H1 (cell line): ENCODE results near the gene OR4N2. TPM values are rescaled to one million over a fixed set of nuclear protein-coding genes. Genes with fewer than 3 reads are reported as not detected.

Experiments
- CTCF ChIA-PET: fragments of 300-600 bp; sonication (Branson Sonifier 250); formaldehyde crosslinking; loops from one replicate; lab custom pipeline; 2021; ENCODE audit not compliant: partially characterized antibody; lab: Charles Lee
- POLR2A ChIA-PET: fragments of 300-600 bp; sonication (Branson Sonifier 250); formaldehyde crosslinking; loops from one replicate; lab custom pipeline; 2021; ENCODE audit warnings: inconsistent platforms; ENCODE audit not compliant: partially characterized antibody; lab: Charles Lee
- DNase-seq, 2 experiments: peaks; one replicate each; pipeline versions ENCODE4 v3.0.0 to v3.0.0-alpha.2; 2010 to 2022; ENCODE audit warnings: low spot score in 2 of 2, low read depth in 1 of 2, mixed read lengths in 1 of 2
- FAIRE-seq: peaks from 2 replicates; lab custom pipeline; 2011; peaks lifted over from hg19 to GRCh38; lab: Jason Lieb, UNC
- H2AFZ ChIP-seq: 2 replicates; pipeline ENCODE4 v1.8.1; 2012; ENCODE audit warnings: low read length, inconsistent platforms
- H2AK5ac ChIP-seq: 2 replicates; pipeline ENCODE4 v1.6.1; 2013; ENCODE audit warnings: low read depth, low read length
- H2BK120ac ChIP-seq: replicated peaks from 2 replicates; pipeline ENCODE3; 2013; ENCODE audit warnings: low read depth, low read length, inconsistent platforms
- H2BK12ac ChIP-seq: 2 replicates; pipeline ENCODE4 v1.6.1; 2013; ENCODE audit warnings: low read depth, low read length
- H2BK15ac ChIP-seq: 2 replicates; pipeline ENCODE4 v1.6.1; 2013; ENCODE audit warnings: low read length
- H2BK20ac ChIP-seq: 2 replicates; pipeline ENCODE4 v1.6.1; 2013; ENCODE audit warnings: low read length
- H2BK5ac ChIP-seq: 2 replicates; pipeline ENCODE4 v1.6.1; 2013; ENCODE audit warnings: low read depth, low read length
- H3K14ac ChIP-seq: 2 replicates; pipeline ENCODE4 v1.6.1; 2013; ENCODE audit warnings: inconsistent platforms; ENCODE audit not compliant: insufficient read length
- H3K18ac ChIP-seq: 2 replicates; pipeline ENCODE4 v1.6.1; 2013; ENCODE audit warnings: low read length; ENCODE audit errors: extremely low read depth
- H3K23ac ChIP-seq: 2 replicates; pipeline ENCODE4 v1.6.1; 2013; ENCODE audit warnings: inconsistent platforms; ENCODE audit not compliant: insufficient read length
- H3K23me2 ChIP-seq: 2 replicates; pipeline ENCODE4 v1.6.1; 2013; ENCODE audit warnings: low read depth, low read length
- H3K27ac ChIP-seq: 2 replicates; pipeline ENCODE4 v1.6.1; 2011; ENCODE audit warnings: low read depth, low read length, inconsistent platforms
- H3K27me3 ChIP-seq, 4 experiments: replicated peaks in 1 of 4; 1 replicate in 1 of 4; 2 replicates in 3 of 4; pipeline versions ENCODE4 v1.6.1 to v1.8.1; 2011 to 2013; ENCODE audit warnings: low read length in 3 of 4, mild to moderate bottlenecking in 3 of 4, inconsistent platforms in 2 of 4, mixed read lengths in 2 of 4, moderate library complexity in 1 of 4; ENCODE audit not compliant: control insufficient read depth in 3 of 4, insufficient read depth in 3 of 4; ENCODE audit errors: extremely low read depth in 1 of 4
- H3K36me3 ChIP-seq, 4 experiments: 2 replicates each; pipeline versions ENCODE4 v1.6.1 to v1.8.1; 2011 to 2013; ENCODE audit warnings: mild to moderate bottlenecking in 4 of 4, low read length in 3 of 4, moderate library complexity in 2 of 4, control low read depth in 1 of 4, inconsistent platforms in 1 of 4; ENCODE audit not compliant: insufficient read depth in 4 of 4, control insufficient read depth in 2 of 4
- H3K4ac ChIP-seq: replicated peaks from 2 replicates; pipeline ENCODE3; 2013; ENCODE audit warnings: low read length, low read depth, mixed read lengths, inconsistent platforms; ENCODE audit not compliant: insufficient read length
- H3K4me1 ChIP-seq, 4 experiments: replicated peaks in 1 of 4; 1 replicate in 1 of 4; 2 replicates in 3 of 4; pipeline versions ENCODE4 v1.6.1 to v1.8.1; 2011 to 2013; ENCODE audit warnings: low read length in 3 of 4, inconsistent platforms in 2 of 4, mixed read lengths in 1 of 4; ENCODE audit not compliant: insufficient read depth in 4 of 4, control insufficient read depth in 3 of 4
- H3K4me2 ChIP-seq, 2 experiments: 2 replicates each; pipeline versions ENCODE4 v1.6.1 to v1.8.1; 2011 to 2013; ENCODE audit warnings: low read depth in 2 of 2, low read length in 2 of 2, control low read depth in 1 of 2, inconsistent platforms in 1 of 2, mild to moderate bottlenecking in 1 of 2; ENCODE audit not compliant: insufficient read depth in 1 of 2
- H3K4me3 ChIP-seq, 4 experiments: fragments of 200-600, 300-600 bp in 1 of 4; sonication (generic), shearing (Covaris generic), sonication (Bioruptor Twin) in 1 of 4; 2 replicates each; pipeline versions ENCODE4 v1.5.1 to v1.8.1; 2011 to 2016; ENCODE audit warnings: low read length in 4 of 4, low read depth in 3 of 4, control low read depth in 2 of 4, inconsistent platforms in 2 of 4, mild to moderate bottlenecking in 2 of 4, mixed read lengths in 1 of 4, moderate library complexity in 1 of 4; ENCODE audit not compliant: insufficient read depth in 2 of 4; ENCODE audit errors: extremely low read depth in 1 of 4
- H3K56ac ChIP-seq: replicated peaks from 2 replicates; pipeline ENCODE3; 2013; ENCODE audit warnings: low read depth, mild to moderate bottlenecking, mixed read lengths, low read length, inconsistent platforms; ENCODE audit not compliant: insufficient read length
- H3K79me1 ChIP-seq: 2 replicates; pipeline ENCODE4 v1.6.1; 2013; ENCODE audit warnings: low read depth, low read length, control low read depth
- H3K79me2 ChIP-seq, 2 experiments: 2 replicates each; pipeline versions ENCODE4 v1.6.1 to v1.8.1; 2012 to 2013; ENCODE audit warnings: low read length in 2 of 2, mild to moderate bottlenecking in 2 of 2, inconsistent platforms in 1 of 2; ENCODE audit not compliant: insufficient read depth in 2 of 2, control insufficient read depth in 1 of 2
- H3K9ac ChIP-seq, 4 experiments: replicated peaks in 1 of 4; 1 replicate in 1 of 4; 2 replicates in 3 of 4; pipeline versions ENCODE4 v1.6.1 to v1.8.1; 2011 to 2013; ENCODE audit warnings: low read depth in 3 of 4, low read length in 3 of 4, control low read depth in 2 of 4, mild to moderate bottlenecking in 2 of 4, moderate library complexity in 2 of 4, inconsistent platforms in 1 of 4; ENCODE audit errors: extremely low read depth in 1 of 4
- H3K9me3 ChIP-seq, 2 experiments: 2 replicates each; pipeline versions ENCODE4 v1.6.1 to v1.8.1; 2012 to 2013; ENCODE audit warnings: mild to moderate bottlenecking in 2 of 2, moderate library complexity in 2 of 2, control low read depth in 1 of 2, inconsistent platforms in 1 of 2, low read depth in 1 of 2, low read length in 1 of 2, mixed read lengths in 1 of 2; ENCODE audit not compliant: insufficient read depth in 2 of 2
- H4K20me1 ChIP-seq, 2 experiments: replicated peaks in 1 of 2; 2 replicates each; pipeline versions ENCODE3 to v1.8.1; 2011 to 2013; ENCODE audit warnings: inconsistent platforms in 2 of 2, low read length in 2 of 2, mild to moderate bottlenecking in 1 of 2; ENCODE audit not compliant: insufficient read depth in 2 of 2, control insufficient read depth in 1 of 2
- H4K5ac ChIP-seq: 2 replicates; pipeline ENCODE4 v1.6.1; 2013; ENCODE audit warnings: low read length, low read depth, mixed read lengths, inconsistent platforms; ENCODE audit not compliant: insufficient read length
- H4K8ac ChIP-seq: 2 replicates; pipeline ENCODE4 v1.8.0; 2013; ENCODE audit warnings: mild to moderate bottlenecking, moderate library complexity, low read length, inconsistent platforms; ENCODE audit not compliant: insufficient read depth; ENCODE audit errors: extremely low read depth
- H4K91ac ChIP-seq: replicated peaks from 2 replicates; pipeline ENCODE3; 2013; ENCODE audit warnings: low read length, mixed read lengths, inconsistent platforms; ENCODE audit not compliant: insufficient read length
- ATF3 ChIP-seq: IDR thresholded peaks from 2 replicates; pipeline ENCODE4 v1.6.1; 2011; ENCODE audit warnings: low read depth, mild to moderate bottlenecking, low read length; ENCODE audit not compliant: insufficient read depth
- BRCA1 ChIP-seq: IDR thresholded peaks from 2 replicates; pipeline ENCODE4 v1.6.1; 2012; ENCODE audit warnings: low read depth, low read length, improper control_type of control experiment
- CEBPB ChIP-seq: IDR thresholded peaks from 2 replicates; pipeline ENCODE4 v1.6.1; 2012; ENCODE audit warnings: low read depth, low read length
- JUND ChIP-seq: IDR thresholded peaks from 2 replicates; pipeline ENCODE4 v1.6.1; 2011; ENCODE audit warnings: mild to moderate bottlenecking, improper control_type of control experiment, low read length
- NRF1 ChIP-seq: IDR thresholded peaks from 2 replicates; pipeline ENCODE4 v1.6.1; 2011; ENCODE audit warnings: mild to moderate bottlenecking, low read depth, low read length, improper control_type of control experiment
- POU5F1 ChIP-seq: IDR thresholded peaks from 2 replicates; pipeline ENCODE4 v1.6.1; 2011; ENCODE audit warnings: low read depth, mild to moderate bottlenecking, low read length, moderate library complexity
- RAD21 ChIP-seq, 2 experiments: IDR thresholded peaks in 1 of 2; conservative IDR thresholded peaks in 1 of 2; 2 replicates each; pipeline ENCODE4 v1.6.1; 2011; ENCODE audit warnings: low read depth in 2 of 2, low read length in 2 of 2, improper control_type of control experiment in 1 of 2, inconsistent platforms in 1 of 2, mild to moderate bottlenecking in 1 of 2, moderate library complexity in 1 of 2
- TBP ChIP-seq: IDR thresholded peaks from 2 replicates; pipeline ENCODE4 v1.6.1; 2011; ENCODE audit warnings: low read depth, low read length, improper control_type of control experiment
- WGBS, 2 experiments: shearing (Covaris generic) in 1 of 2; methylation state at CpG; one replicate each; pipeline versions ENCODE4 v1.1.6 to v1.1.7; 2013 to 2015; ENCODE audit warnings: low lambda C conversion rate in 2 of 2, mixed read lengths in 2 of 2, inconsistent platforms in 1 of 2, low coverage in 1 of 2, missing lambda C conversion rate in 1 of 2; ENCODE audit not compliant: insufficient replicate concordance in 2 of 2, insufficient coverage in 1 of 2, insufficient read length in 1 of 2; ENCODE audit errors: extremely low coverage in 1 of 2, missing lambda C conversion rate in 1 of 2; 5-methylcytosine and 5-hydroxymethylcytosine counted together
- polyA plus RNA-seq, 7 experiments: library from polyadenylated mRNA; depleted of rRNA in 3 of 7; stranded (reverse) in 5 of 7; unstranded in 2 of 7; fragments of >200 nt in 5 of 7; fragments of 200-250 nt in 2 of 7; gene quantifications; 1 replicate in 5 of 7; 2 replicates in 1 of 7; 4 replicates in 1 of 7; pipeline versions ENCODE4 v1.2.1 to v1.2.3, GENCODE V29; 2011 to 2013; ENCODE audit warnings: missing spikeins in 2 of 7, mixed read lengths in 2 of 7
- total RNA-seq: library from RNA; stranded (reverse); fragmentation: NEBNext Ultra II Directional; extraction: Animal tissue kit (Norgen Biotek cat#: 25700); gene quantifications from 2 replicates; pipeline ENCODE4 v1.2.1, GENCODE V29; 2021

The OR4N2 gene
- total and polyA plus RNA-seq, 2 of the 8 experiments (the other 6 are each of a cell fraction or from before 2014, with no cell fraction given): not detected

DNA sequence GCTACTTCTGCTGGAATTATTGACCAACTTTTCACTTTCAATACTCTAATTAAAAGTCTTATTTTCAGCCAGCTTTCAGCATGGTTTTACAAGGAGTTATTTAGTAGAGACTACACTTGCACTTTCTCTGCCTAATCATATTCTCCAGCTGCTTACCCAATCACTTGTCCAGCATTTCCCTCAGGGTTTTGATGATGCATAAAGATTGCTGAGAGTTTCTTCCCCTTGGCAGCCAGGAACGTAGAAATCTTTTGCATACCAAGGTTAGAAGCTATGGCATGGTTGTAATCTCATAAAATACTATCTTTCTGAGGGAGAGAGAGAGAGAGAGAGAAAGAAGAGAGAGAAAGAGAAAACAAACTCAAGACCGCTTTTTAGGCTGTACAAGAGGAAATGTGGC is 49.4 kb upstream of the OR4N2 start:
- H4K8ac ChIP-seq: no peak overlapping the region
- H2AFZ ChIP-seq: no peak overlapping the region
- H2BK120ac ChIP-seq: no peak overlapping the region
- H3K9me3 ChIP-seq: peaks cover 26 to 32% of the 10 kb centered on the region in 2 experiments
- WGBS, 2 experiments: 24% methylated on average over 2 of the region's 2 CpGs; no CpG with 5 or more reads in 1 of the 2 experiments
- H2BK5ac ChIP-seq: no peak overlapping the region
- H2BK12ac ChIP-seq: no peak overlapping the region
- H3K9ac ChIP-seq: no peak overlapping the region
- TF ChIP-seq JUND (no peak), POU5F1 (no peak), CEBPB (no peak), BRCA1 (no peak), ATF3 (no peak), RAD21 (IDR thresholded peaks at IDR 0.05 in 1 of 2, conservative IDR thresholded peaks at IDR 0.05 in 1 of 2; ENCODE audit: low read depth in 2 of 2, low read length in 2 of 2) (no peak), TBP (no peak), NRF1 (no peak)
- no peak overlapping the region for H4K91ac ChIP-seq
- no peak overlapping the region for H3K56ac ChIP-seq
- H3K23me2 ChIP-seq: no peaks in the 10 kb centered on the region
- no peaks in the 10 kb centered on the region for H3K79me2 ChIP-seq
- H3K27me3 ChIP-seq: no peaks in the 10 kb centered on the region
- no peaks in the 10 kb centered on the region for H4K20me1 ChIP-seq
- H2BK20ac ChIP-seq: no peak overlapping the region
- H3K4ac ChIP-seq: no peak overlapping the region
- H3K4me2 ChIP-seq: no peak overlapping the region
- H4K5ac ChIP-seq: no peak overlapping the region
- no peak overlapping the region for H3K23ac ChIP-seq
- no peaks in the 10 kb centered on the region for H3K4me1 ChIP-seq
- no peak overlapping the region for H3K27ac ChIP-seq
- ChIA-PET POLR2A (no interaction called here), CTCF (no interaction called here)
- H3K14ac ChIP-seq: no peak overlapping the region
- FAIRE-seq: no peak
- no peaks in the 10 kb centered on the region for H3K36me3 ChIP-seq
- no peak overlapping the region for H2BK15ac ChIP-seq
- DNase-seq: no peak
- H3K18ac ChIP-seq: no peak overlapping the region
- H2AK5ac ChIP-seq: no peak overlapping the region
- H3K79me1 ChIP-seq: no peaks in the 10 kb centered on the region
- no peak overlapping the region for H3K4me3 ChIP-seq
